Pancreas (tissue), 10 donors: ENCODE results near the gene SDCBP2. TPM values are rescaled to one million over a fixed set of nuclear protein-coding genes. Genes with fewer than 3 reads are reported as not detected.

Source experiments
- ATAC-seq, 4 donors: fragments of 200-7000 bp; cut with Tn5 transposase; one replicate each; pipeline versions ENCODE4 v1.8.0 to v1.9.1; 2020; ENCODE audit warnings: mild to moderate bottlenecking in 4 of 4, moderate library complexity in 4 of 4
- DNase-seq, 6 donors: peaks; one replicate each; pipeline ENCODE4 v3.0.0-alpha.2; 2020
- FAIRE-seq: peaks from 2 replicates; lab custom pipeline; 2012; peaks lifted over from hg19 to GRCh38; lab: Jason Lieb, UNC
- H3K27ac ChIP-seq, 4 donors: fragments of 200-600 bp; sonication (generic); 1 replicate in 3 of 4; 2 replicates in 1 of 4; pipeline versions ENCODE4 v1.5.0 to v1.8.0; 2020
- H3K27me3 ChIP-seq, 4 donors: fragments of 200-600 bp; one replicate each; pipeline ENCODE4 v1.8.0; 2021
- H3K36me3 ChIP-seq, 3 donors: fragments of 200-600 bp; sonication (generic) in 1 of 3; one replicate each; pipeline versions ENCODE4 v1.5.0 to v1.8.0; 2020 to 2021
- H3K4me1 ChIP-seq, 3 donors: fragments of 200-600 bp; one replicate each; pipeline ENCODE4 v1.8.0; 2021
- H3K4me3 ChIP-seq, 4 donors: fragments of 200-600 bp; sonication (generic) in 2 of 4; one replicate each; pipeline versions ENCODE4 v1.5.0 to v1.8.0; 2020 to 2021
- H3K9me3 ChIP-seq, 4 donors: fragments of 200-600 bp; one replicate each; pipeline ENCODE4 v1.8.0; 2021
- CTCF ChIP-seq, 4 donors: fragments of 200-600 bp; sonication (generic) in 3 of 4; IDR thresholded peaks; one replicate each; pipeline versions ENCODE4 v1.5.0 to v1.8.0; 2021; ENCODE audit warnings: antibody characterized with exemption in 4 of 4
- WGBS, 2 donors: extraction: QIAGEN DNeasy Blood & Tissue Kit; methylation state at CpG; one replicate each; pipeline ENCODE4 v1.1.7; 2013; 5-methylcytosine and 5-hydroxymethylcytosine counted together
- intact Hi-C, 3 donors: fragments of 100-400 bp; cut with DNase I; formaldehyde crosslinking; loops; one replicate each; pipeline versions ENCODE4 v1.11.1 to v1.14.2; 2022
- polyA plus RNA-seq, 2 donors: library from polyadenylated mRNA; stranded (reverse); fragments of 200-250 nt; gene quantifications; one replicate each; pipeline ENCODE4 v1.2.3, GENCODE V29; 2013
- total RNA-seq, 6 donors: library from RNA; stranded (reverse); fragmentation: NEBNext Ultra II Directional in 4 of 6; extraction: Animal tissue kit (Norgen Biotek cat#: 25700) in 4 of 6; gene quantifications; one replicate each; pipeline versions ENCODE4 v1.2.1 to v1.2.4, GENCODE V29; 2021 to 2023
- donor health status: healthy with polysubstance abuse.
- donor health status: DM: no; HTN: no; CAD: no; lungs with moderate emphysema.
- donor health status: DM: no; HTN: no; CAD: no.
- donor health status: control.
- donor health status: control.
- donor health status: Bipolar disorder and iron deficiency.
- donor health status: DM: yes; HTN: yes; CAD: no.
- donor health status: DM: no; HTN: no; CAD: no.
- donor health status: DM: no; HTN: no; CAD: no.
- donor health status: DM: yes; HTN: yes; CAD: no.

SDCBP2 gene
- total and polyA plus RNA-seq, 8 donors: 4.7 to 23.8 (median 12.0) TPM

DNA sequence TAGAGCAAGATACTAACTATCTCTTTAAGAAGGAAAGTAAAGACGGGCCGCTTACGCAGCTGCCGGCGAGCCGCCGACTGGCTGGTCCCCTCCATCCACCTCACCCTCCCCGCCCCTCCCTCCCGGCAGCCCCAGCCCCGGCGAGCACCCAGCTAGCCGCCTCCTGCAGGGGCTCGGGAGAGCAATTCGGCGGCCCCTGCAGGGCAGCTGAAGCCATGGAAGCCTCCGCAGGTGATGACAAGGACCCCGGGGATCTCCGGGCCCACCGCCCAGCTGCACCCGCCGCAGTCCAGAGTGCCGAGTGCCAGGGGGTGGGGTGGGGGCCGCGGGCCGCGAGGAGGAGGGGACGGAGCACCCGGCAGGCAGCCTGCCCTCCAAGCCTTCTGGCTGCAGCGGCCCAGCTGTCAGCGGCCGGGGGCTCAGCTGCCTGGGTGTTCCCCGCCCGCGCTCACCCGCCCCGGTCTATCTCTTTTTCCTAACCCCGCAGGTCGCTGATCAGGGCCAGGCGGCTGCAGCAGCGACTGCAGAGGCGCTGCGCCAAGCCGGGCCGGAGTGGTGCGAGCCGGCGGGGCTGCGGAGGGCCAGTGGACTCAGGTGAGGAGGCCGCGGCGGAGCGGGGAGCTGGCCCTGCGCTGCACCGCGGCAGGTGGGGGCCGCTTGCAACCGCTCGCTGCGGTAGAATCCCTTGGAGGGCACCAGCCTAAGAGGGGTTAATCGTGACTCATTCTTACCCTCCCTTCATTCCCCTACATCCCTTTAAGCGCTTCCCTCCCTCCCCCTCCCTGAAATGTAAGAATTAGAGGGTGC, 62.6 kb downstream of the SDCBP2 start, which contains the start of gene SNPH:
Gene SNPH, plus strand, starts transcription at position 128 of the 807 bp plus-strand sequence. CDS start 29,946 bp downstream, outside the sequence.
- Histone ChIP-seq H3K4me1 (peaks cover 0 to 4% (median 0%) of the 10 kb centered on the region in 3 donors), H3K36me3 (no peaks in the 10 kb centered on the region), H3K4me3 (peak within 1 kb of the TSS; percentile 72 to 90 (median 81)), H3K27ac (peak within 1 kb of the TSS in 1 of 4 donors; percentile 8), H3K9me3 (no peaks in the 10 kb centered on the region), H3K27me3 (no peaks in the 10 kb centered on the region)
- FAIRE-seq: no peak
- intact Hi-C loops: no loop called here
- WGBS, 2 donors: 1% methylated on average over 40 to 61 of the region's 61 CpGs
- TF ChIP-seq CTCF (IDR thresholded peaks at IDR 0.05): no peak
- peak; percentile 92 to 94 (median 94) for ATAC-seq
- DNase-seq: peak; percentile 41 to 83 (median 69)

DNA sequence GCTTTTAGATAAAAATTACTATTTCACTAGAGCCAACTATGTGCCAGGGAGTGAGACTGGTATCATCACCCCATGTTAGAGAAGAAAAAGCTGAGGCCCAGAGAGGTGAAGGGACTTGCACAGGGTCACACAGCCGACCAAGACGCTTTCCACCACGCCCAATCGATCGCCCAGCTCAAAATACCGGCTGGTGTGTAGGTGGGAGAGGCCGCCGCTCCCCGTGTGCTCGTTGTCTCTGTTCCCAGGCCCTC, 63.1 kb downstream of the SDCBP2 start:
- Histone ChIP-seq H3K27me3 (peaks cover 0 to 4% (median 0%) of the 10 kb centered on the region in 4 donors), H3K27ac (no peak overlapping the region), H3K4me3 (peak overlapping the region; percentile 72 to 90 (median 81)), H3K9me3 (no peaks in the 10 kb centered on the region), H3K4me1 (peaks cover 0 to 4% (median 0%) of the 10 kb centered on the region in 3 donors), H3K36me3 (no peaks in the 10 kb centered on the region)
- intact Hi-C loops: no loop called here
- FAIRE-seq: no peak
- DNase-seq: no peak
- WGBS, 2 donors: 1 to 3% methylated on average over 10 of the region's 10 CpGs
- no peak for TF ChIP-seq CTCF (IDR thresholded peaks at IDR 0.05)
- ATAC-seq: no peak

- WGBS, 2 donors: 86 to 91% methylated on average over 4 of the region's 4 CpGs
- Histone ChIP-seq H3K27ac (no peak overlapping the region), H3K4me3 (peak overlapping the region in 1 of 4 donors; percentile 90), H3K4me1 (peaks cover 0 to 4% (median 0%) of the 10 kb centered on the region in 3 donors), H3K27me3 (peaks cover 0 to 5% (median 0%) of the 10 kb centered on the region in 4 donors), H3K36me3 (no peaks in the 10 kb centered on the region), H3K9me3 (no peaks in the 10 kb centered on the region)
- TF ChIP-seq CTCF (IDR thresholded peaks at IDR 0.05): no peak
- ATAC-seq (no peak), DNase-seq (no peak), FAIRE-seq (no peak)
- intact Hi-C loops: no loop called here
Observed at GRCh38 chr20:1265226-1265915, 63.6 kb downstream of the SDCBP2 start.

- ATAC-seq (no peak), FAIRE-seq (no peak), DNase-seq (no peak)
- no peak for TF ChIP-seq CTCF (IDR thresholded peaks at IDR 0.05)
- intact Hi-C loops: no loop called here
- H3K27me3 ChIP-seq: peaks cover 0 to 5% (median 0%) of the 10 kb centered on the region in 4 donors
- H3K4me1 ChIP-seq: peaks cover 0 to 4% (median 0%) of the 10 kb centered on the region in 3 donors
- H3K36me3 ChIP-seq: no peaks in the 10 kb centered on the region
- H3K4me3 ChIP-seq: no peak overlapping the region
- no peak overlapping the region for H3K27ac ChIP-seq
- 67 to 86% methylated on average over 2 of the region's 2 CpGs for WGBS, 2 donors
- H3K9me3 ChIP-seq: no peaks in the 10 kb centered on the region
Observed at GRCh38 chr20:1264727-1265126, 64.2 kb downstream of the SDCBP2 start.
